Astrocyte (in vitro differentiated cells and primary cell): ENCODE results near the gene PCYOX1L.

Experiments
- EZH2 ChIP-seq: IDR thresholded peaks from 2 replicates; pipeline ENCODE4 v1.6.1; 2012; ENCODE audit warnings: mild to moderate bottlenecking, low read length, inconsistent platforms; ENCODE audit not compliant: insufficient read depth
- TF ChIP-seq, protein P1 (sequence below): IDR thresholded peaks from 2 replicates; pipeline ENCODE4 v1.5.1; 2011; ENCODE audit warnings: low read depth, mild to moderate bottlenecking, inconsistent platforms, low read length, moderate library complexity; ENCODE audit not compliant: insufficient read depth

GRCh38 chr5:149319174-149319573 lies 38.7 kb upstream of the PCYOX1L start:
- TF ChIP-seq, protein P1, sequence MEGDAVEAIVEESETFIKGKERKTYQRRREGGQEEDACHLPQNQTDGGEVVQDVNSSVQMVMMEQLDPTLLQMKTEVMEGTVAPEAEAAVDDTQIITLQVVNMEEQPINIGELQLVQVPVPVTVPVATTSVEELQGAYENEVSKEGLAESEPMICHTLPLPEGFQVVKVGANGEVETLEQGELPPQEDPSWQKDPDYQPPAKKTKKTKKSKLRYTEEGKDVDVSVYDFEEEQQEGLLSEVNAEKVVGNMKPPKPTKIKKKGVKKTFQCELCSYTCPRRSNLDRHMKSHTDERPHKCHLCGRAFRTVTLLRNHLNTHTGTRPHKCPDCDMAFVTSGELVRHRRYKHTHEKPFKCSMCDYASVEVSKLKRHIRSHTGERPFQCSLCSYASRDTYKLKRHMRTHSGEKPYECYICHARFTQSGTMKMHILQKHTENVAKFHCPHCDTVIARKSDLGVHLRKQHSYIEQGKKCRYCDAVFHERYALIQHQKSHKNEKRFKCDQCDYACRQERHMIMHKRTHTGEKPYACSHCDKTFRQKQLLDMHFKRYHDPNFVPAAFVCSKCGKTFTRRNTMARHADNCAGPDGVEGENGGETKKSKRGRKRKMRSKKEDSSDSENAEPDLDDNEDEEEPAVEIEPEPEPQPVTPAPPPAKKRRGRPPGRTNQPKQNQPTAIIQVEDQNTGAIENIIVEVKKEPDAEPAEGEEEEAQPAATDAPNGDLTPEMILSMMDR = no peak
- no peak for TF ChIP-seq EZH2
